Astrocyte of the cerebellum (primary cell): ENCODE results near the gene ELL.

ENCODE experiments used
- DNase-seq: peaks from one replicate; pipeline ENCODE4 v3.0.0-alpha.2; 2011; ENCODE audit warnings: low read depth
- H3K4me3 ChIP-seq: 2 replicates; pipeline ENCODE4 v1.5.1; 2011; ENCODE audit warnings: mild to moderate bottlenecking, low read depth, low read length, moderate library complexity
- in situ Hi-C: cut with HindIII; loops from 2 replicates; pipeline ENCODE4 v1.10.0; 2017; ENCODE audit warnings: low sequenced_read_pairs
- TF ChIP-seq, protein P1 (sequence below): IDR thresholded peaks from 2 replicates; pipeline ENCODE4 v1.5.1; 2012; ENCODE audit warnings: low read length, low read depth, moderate library complexity, mild to moderate bottlenecking; ENCODE audit errors: missing control alignments

The ELL gene

DNA sequence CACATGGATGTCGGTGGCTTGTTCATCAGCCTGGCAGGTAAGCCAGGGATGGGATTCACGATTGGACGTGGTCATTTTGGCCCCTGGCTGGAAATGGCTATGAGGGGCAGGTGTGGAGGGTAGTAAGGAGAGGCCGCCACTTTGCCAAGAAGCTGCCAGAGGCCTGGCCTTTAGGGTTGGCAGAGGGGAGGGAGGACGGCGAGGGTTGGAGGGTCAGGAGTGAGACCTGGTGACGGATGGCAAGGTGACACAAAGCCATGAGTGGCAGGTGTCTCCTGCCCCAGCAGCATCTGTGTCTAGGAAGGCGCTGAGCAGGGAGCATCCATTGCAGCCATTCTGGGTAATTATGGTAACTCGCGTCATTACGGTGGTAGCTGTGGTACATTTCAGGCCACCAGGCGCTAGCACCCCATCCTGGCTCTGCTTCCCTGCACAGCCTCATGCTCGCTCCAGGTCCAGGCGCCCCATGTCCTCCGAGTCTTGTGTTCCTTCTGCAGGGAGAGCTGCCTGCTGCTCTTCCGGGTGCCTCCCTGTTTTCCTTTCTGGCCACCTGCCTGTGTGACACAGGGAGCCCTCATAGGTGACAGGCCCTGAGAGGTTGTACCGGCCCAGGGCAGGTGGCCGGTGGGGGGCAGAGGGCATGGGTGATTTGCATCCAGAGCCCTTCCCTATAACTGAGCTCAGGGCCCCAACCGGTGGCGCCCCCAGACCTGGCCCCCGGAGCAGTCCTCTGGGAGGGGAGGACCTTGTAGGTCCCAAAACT is 98.4 kb downstream of the ELL start:
- TF ChIP-seq, protein P1, sequence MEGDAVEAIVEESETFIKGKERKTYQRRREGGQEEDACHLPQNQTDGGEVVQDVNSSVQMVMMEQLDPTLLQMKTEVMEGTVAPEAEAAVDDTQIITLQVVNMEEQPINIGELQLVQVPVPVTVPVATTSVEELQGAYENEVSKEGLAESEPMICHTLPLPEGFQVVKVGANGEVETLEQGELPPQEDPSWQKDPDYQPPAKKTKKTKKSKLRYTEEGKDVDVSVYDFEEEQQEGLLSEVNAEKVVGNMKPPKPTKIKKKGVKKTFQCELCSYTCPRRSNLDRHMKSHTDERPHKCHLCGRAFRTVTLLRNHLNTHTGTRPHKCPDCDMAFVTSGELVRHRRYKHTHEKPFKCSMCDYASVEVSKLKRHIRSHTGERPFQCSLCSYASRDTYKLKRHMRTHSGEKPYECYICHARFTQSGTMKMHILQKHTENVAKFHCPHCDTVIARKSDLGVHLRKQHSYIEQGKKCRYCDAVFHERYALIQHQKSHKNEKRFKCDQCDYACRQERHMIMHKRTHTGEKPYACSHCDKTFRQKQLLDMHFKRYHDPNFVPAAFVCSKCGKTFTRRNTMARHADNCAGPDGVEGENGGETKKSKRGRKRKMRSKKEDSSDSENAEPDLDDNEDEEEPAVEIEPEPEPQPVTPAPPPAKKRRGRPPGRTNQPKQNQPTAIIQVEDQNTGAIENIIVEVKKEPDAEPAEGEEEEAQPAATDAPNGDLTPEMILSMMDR, result no peak
- no peak for DNase-seq
- H3K4me3 ChIP-seq, result no peak overlapping the region
- in situ Hi-C loops, result no loop called here

GRCh38 chr19:18422530-18423191 is 99.2 kb downstream of the ELL start:
- no peak overlapping the region for H3K4me3 ChIP-seq
- TF ChIP-seq, protein P1, result no peak
- in situ Hi-C loops, result no loop called here
- no peak for DNase-seq

DNA sequence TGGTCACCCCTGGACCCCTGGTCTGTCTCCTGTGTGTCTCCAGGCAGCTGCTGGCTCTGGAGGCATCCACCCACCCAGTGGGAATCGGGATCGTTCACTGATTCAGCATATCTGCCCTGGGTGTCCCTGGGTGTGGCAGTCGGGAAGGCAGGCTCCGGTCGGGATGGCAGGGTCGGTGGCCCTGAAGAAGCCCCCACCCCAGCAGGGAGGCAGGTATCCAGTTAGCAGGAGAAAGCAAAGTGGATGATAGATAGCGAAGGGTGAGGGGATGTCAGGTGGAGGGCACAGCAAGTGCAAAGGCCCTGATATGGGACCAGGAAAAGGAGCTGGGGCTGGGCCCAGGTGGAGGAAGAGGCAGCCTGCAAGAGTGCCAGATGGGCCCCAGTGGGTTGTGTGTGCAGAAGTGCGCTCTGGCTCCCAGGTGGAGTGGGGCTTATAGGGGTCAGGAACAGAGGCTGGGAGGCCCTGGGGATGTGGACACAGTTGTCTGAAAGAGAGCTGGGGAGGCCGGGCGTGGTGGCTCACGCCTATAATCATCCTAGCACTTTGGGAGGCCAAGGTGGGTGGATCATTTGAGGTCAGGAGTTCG is 100.4 kb downstream of the ELL start:
- DNase-seq, result no peak
- TF ChIP-seq, protein P1, result no peak
- in situ Hi-C loops, result no loop called here
- peak overlapping the region; percentile 63 for H3K4me3 ChIP-seq

DNA sequence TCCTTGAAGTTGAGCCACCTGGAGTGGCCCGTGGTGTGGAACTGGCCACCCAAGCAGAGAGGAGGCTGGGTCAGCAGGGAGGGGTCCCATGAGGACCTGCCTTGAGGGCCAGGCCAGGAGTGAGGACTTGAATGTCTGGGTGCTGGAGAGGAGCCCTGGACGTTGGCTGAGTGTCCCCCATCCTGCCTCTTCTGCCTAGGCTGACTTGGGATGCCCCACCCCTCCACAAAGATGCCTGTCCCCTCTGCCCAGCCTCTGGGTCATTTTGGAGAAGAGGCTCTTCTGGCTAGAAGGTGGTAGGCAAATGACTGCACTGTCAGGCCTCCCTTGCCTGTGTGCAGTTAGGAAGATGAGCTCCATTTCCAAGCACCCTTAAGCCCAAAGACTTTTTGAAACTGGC is 100.9 kb downstream of the ELL start:
- H3K4me3 ChIP-seq, result peak overlapping the region; percentile 63
- in situ Hi-C loops, result no loop called here
- TF ChIP-seq, protein P1, result no peak
- DNase-seq, result no peak

- in situ Hi-C loops, result no loop called here
- no peak for DNase-seq
Measured at GRCh38 chr19:18419699-18420460, 102.0 kb downstream of the ELL start.

More at GRCh38 chr19:18419699-18420460, 102.0 kb downstream of the ELL start:
- H3K4me3 ChIP-seq, result peak overlapping the region; percentile 63
- TF ChIP-seq, protein P1, result no peak
